ENCODE results near the gene FAM53B. TPM values are rescaled to one million over a fixed set of nuclear protein-coding genes. Genes with fewer than 3 reads are reported as not detected.

FAM53B gene
- total and polyA plus RNA-seq, 2 experiments from 2014 or later = 2.1 to 10.1 TPM

- peaks cover 15% of the 10 kb centered on the region for H3K4me1 ChIP-seq (ENCODE audit: insufficient read depth)
- H3K9me3 ChIP-seq (ENCODE audit: low read depth) = no peaks in the 10 kb centered on the region
- no peak overlapping the region for H2AFZ ChIP-seq
- H3K79me2 ChIP-seq (ENCODE audit: insufficient read depth) = peaks cover 17% of the 10 kb centered on the region; the same call in 1 of the 2 replicates
- H3K4me3 ChIP-seq = no peak overlapping the region
- H3K9me2 ChIP-seq (ENCODE audit: insufficient read depth) = no peaks in the 10 kb centered on the region
- H3K27ac ChIP-seq = no peak overlapping the region
- H3K9ac ChIP-seq = no peak overlapping the region
- no peaks in the 10 kb centered on the region for H3K36me3 ChIP-seq (ENCODE audit: low read depth)
- H3F3A ChIP-seq (ENCODE audit: insufficient read depth) = peaks cover 10% of the 10 kb centered on the region; the same call in 1 of the 2 replicates
- in situ Hi-C loops (cut with MboI) = no loop called here
- no peaks in the 10 kb centered on the region for H4K20me1 ChIP-seq (ENCODE audit: insufficient read depth)
- TF ChIP-seq EZH2phosphoT487 (IDR thresholded peaks at IDR 0.05; ENCODE audit: insufficient read depth, low read depth) (no peak), EZH2 (IDR thresholded peaks at IDR 0.05; ENCODE audit: insufficient read depth, poor library complexity, severe bottlenecking) (no peak)
- DNase-seq = no peak
- H3K27me3 ChIP-seq (replicated peaks; ENCODE audit: insufficient read depth) = no peaks in the 10 kb centered on the region
- no peak overlapping the region for H3K4me2 ChIP-seq (ENCODE audit: unreplicated experiment)
- WGBS, 2 experiments (ENCODE audit: low coverage in 1 of 2, low lambda C conversion rate in 2 of 2, missing lambda C conversion rate in 2 of 2) = 91% methylated on average over 16 of the region's 16 CpGs
Observed at GRCh38 chr10:124721330-124722045, 22.7 kb downstream of the FAM53B start.

- H3K27me3 ChIP-seq (replicated peaks; ENCODE audit: insufficient read depth) = no peaks in the 10 kb centered on the region
- no peak overlapping the region for H3K4me2 ChIP-seq (ENCODE audit: unreplicated experiment)
- whole genome bisulfite sequencing, 2 experiments (ENCODE audit: low coverage in 1 of 2, low lambda C conversion rate in 2 of 2, missing lambda C conversion rate in 2 of 2) = 70 to 81% methylated on average over 8 of the region's 8 CpGs
- no peak overlapping the region for H3K9ac ChIP-seq
- no peaks in the 10 kb centered on the region for H3K36me3 ChIP-seq (ENCODE audit: low read depth)
- H3K4me3 ChIP-seq = no peak overlapping the region
- in situ Hi-C loops (cut with MboI) = no loop called here
- peaks cover 7% of the 10 kb centered on the region for H3K79me2 ChIP-seq (ENCODE audit: insufficient read depth)
- H3K9me3 ChIP-seq (ENCODE audit: low read depth) = no peaks in the 10 kb centered on the region
- no peaks in the 10 kb centered on the region for H3K9me2 ChIP-seq (ENCODE audit: insufficient read depth)
- no peak overlapping the region for H2AFZ ChIP-seq
- H3K27ac ChIP-seq = no peak overlapping the region
- DNase-seq = peak; percentile 56
- H4K20me1 ChIP-seq (ENCODE audit: insufficient read depth) = no peaks in the 10 kb centered on the region
- H3F3A ChIP-seq (ENCODE audit: insufficient read depth) = peaks cover 10% of the 10 kb centered on the region; the same call in 1 of the 2 replicates
- H3K4me1 ChIP-seq (ENCODE audit: insufficient read depth) = peaks cover 15% of the 10 kb centered on the region
- TF ChIP-seq EZH2phosphoT487 (IDR thresholded peaks at IDR 0.05; ENCODE audit: insufficient read depth, low read depth) (no peak), EZH2 (IDR thresholded peaks at IDR 0.05; ENCODE audit: insufficient read depth, poor library complexity, severe bottlenecking) (no peak)
Observed at GRCh38 chr10:124719213-124719851, 24.8 kb downstream of the FAM53B start.

GRCh38 chr10:124717911-124718741 lies 26.1 kb downstream of the FAM53B start:
- H4K20me1 ChIP-seq (ENCODE audit: insufficient read depth) = no peaks in the 10 kb centered on the region
- no peaks in the 10 kb centered on the region for H3K9me3 ChIP-seq (ENCODE audit: low read depth)
- H3K9ac ChIP-seq = no peak overlapping the region
- no peak overlapping the region for H2AFZ ChIP-seq
- TF ChIP-seq EZH2 (IDR thresholded peaks at IDR 0.05; ENCODE audit: insufficient read depth, poor library complexity, severe bottlenecking) (no peak), EZH2phosphoT487 (IDR thresholded peaks at IDR 0.05; ENCODE audit: insufficient read depth, low read depth) (no peak)
- H3K9me2 ChIP-seq (ENCODE audit: insufficient read depth) = no peaks in the 10 kb centered on the region
- H3K4me3 ChIP-seq = no peak overlapping the region
- H3K4me1 ChIP-seq (ENCODE audit: insufficient read depth) = peaks cover 5% of the 10 kb centered on the region
- H3K4me2 ChIP-seq (ENCODE audit: unreplicated experiment) = no peak overlapping the region
- no peak overlapping the region for H3K27ac ChIP-seq
- H3F3A ChIP-seq (ENCODE audit: insufficient read depth) = peaks cover 3% of the 10 kb centered on the region; the same call in 1 of the 2 replicates
- 92 to 94% methylated on average over 12 of the region's 12 CpGs for WGBS, 2 experiments (ENCODE audit: low coverage in 1 of 2, low lambda C conversion rate in 2 of 2, missing lambda C conversion rate in 2 of 2)
- no peaks in the 10 kb centered on the region for H3K27me3 ChIP-seq (replicated peaks; ENCODE audit: insufficient read depth)
- in situ Hi-C loops (cut with MboI) = no loop called here
- H3K79me2 ChIP-seq (ENCODE audit: insufficient read depth) = peaks cover 7% of the 10 kb centered on the region
- no peak for DNase-seq
- H3K36me3 ChIP-seq (ENCODE audit: low read depth) = no peaks in the 10 kb centered on the region

- in situ Hi-C loops (cut with MboI) = no loop called here
- no peaks in the 10 kb centered on the region for H4K20me1 ChIP-seq (ENCODE audit: insufficient read depth)
- H3F3A ChIP-seq (ENCODE audit: insufficient read depth) = no peaks in the 10 kb centered on the region
- H3K9me2 ChIP-seq (ENCODE audit: insufficient read depth) = no peaks in the 10 kb centered on the region
- DNase-seq = no peak
- no peak for TF ChIP-seq EZH2phosphoT487 (IDR thresholded peaks at IDR 0.05; ENCODE audit: insufficient read depth, low read depth)
- TF ChIP-seq EZH2 (IDR thresholded peaks at IDR 0.05; ENCODE audit: insufficient read depth, poor library complexity, severe bottlenecking) = no peak
- no peak overlapping the region for H3K4me2 ChIP-seq (ENCODE audit: unreplicated experiment)
- no peaks in the 10 kb centered on the region for H3K4me1 ChIP-seq (ENCODE audit: insufficient read depth)
- H3K9ac ChIP-seq = no peak overlapping the region
- H3K36me3 ChIP-seq (ENCODE audit: low read depth) = no peaks in the 10 kb centered on the region
- no peaks in the 10 kb centered on the region for H3K27me3 ChIP-seq (replicated peaks; ENCODE audit: insufficient read depth)
- H3K4me3 ChIP-seq = no peak overlapping the region
- H3K9me3 ChIP-seq (ENCODE audit: low read depth) = no peaks in the 10 kb centered on the region
- H3K79me2 ChIP-seq (ENCODE audit: insufficient read depth) = peaks cover 7% of the 10 kb centered on the region
- no peak overlapping the region for H3K27ac ChIP-seq
- WGBS, 2 experiments (ENCODE audit: low coverage in 1 of 2, low lambda C conversion rate in 2 of 2, missing lambda C conversion rate in 2 of 2) = 95 to 96% methylated on average over 9 of the region's 9 CpGs
- H2AFZ ChIP-seq = no peak overlapping the region
Observed at GRCh38 chr10:124717041-124717757, 27.0 kb downstream of the FAM53B start.
